Measurements from ENCODE around the gene NKX6-2. TPM values are rescaled to one million over a fixed set of nuclear protein-coding genes. Genes with fewer than 3 reads are reported as not detected.

NKX6-2 gene
- total RNA-seq, result not detected
- under 1 TPM in 1 of 4 donors, not detected in 3; 0.82 TPM for polyA plus RNA-seq

DNA sequence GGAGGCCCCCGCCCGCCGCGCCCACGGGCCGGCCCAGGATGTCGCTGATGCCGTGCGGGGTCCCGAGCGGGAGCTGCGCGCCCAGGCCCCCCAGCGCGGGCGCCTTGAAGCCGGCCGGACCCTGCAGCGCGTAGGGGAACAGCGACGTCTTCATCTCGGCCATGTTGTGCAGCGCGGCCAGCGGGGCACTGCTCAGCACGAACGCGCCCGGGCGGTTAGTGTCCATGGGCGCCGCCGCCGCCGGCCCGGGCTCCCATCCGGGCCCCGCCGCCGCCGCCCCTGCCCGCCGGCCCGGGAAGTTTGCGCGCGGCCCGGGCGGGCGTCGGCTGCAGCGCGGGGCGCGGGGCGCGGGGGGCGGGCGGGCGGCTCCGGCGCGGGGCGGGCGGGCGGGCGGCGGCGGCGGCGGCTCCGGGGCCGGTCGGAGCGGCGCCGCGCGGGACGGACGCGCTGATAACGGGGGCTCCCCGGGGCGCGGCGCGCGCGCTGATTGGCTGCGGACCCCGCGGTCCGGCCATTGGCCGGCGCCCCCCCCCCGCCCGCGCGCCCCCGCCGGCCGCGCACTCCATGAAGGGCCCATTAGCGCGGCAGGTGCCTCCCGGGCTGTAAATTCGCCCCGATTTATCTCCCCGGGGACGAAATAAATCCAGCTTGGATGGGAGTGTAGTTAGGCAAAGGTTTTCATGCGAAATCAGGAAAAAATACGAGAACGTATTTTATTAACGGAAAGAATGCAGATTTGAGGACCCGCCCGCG, at the start of gene NKX6-2:
Gene NKX6-2 (minus strand): TSS at position 425 of the 753 bp plus-strand sequence. CDS start 199 bp downstream, at position 226.
- no peak within 1 kb of the TSS for H3K4me3 Mint-ChIP-seq
- peaks cover 16% of the 10 kb centered on the region for H3K36me3 Mint-ChIP-seq

DNA sequence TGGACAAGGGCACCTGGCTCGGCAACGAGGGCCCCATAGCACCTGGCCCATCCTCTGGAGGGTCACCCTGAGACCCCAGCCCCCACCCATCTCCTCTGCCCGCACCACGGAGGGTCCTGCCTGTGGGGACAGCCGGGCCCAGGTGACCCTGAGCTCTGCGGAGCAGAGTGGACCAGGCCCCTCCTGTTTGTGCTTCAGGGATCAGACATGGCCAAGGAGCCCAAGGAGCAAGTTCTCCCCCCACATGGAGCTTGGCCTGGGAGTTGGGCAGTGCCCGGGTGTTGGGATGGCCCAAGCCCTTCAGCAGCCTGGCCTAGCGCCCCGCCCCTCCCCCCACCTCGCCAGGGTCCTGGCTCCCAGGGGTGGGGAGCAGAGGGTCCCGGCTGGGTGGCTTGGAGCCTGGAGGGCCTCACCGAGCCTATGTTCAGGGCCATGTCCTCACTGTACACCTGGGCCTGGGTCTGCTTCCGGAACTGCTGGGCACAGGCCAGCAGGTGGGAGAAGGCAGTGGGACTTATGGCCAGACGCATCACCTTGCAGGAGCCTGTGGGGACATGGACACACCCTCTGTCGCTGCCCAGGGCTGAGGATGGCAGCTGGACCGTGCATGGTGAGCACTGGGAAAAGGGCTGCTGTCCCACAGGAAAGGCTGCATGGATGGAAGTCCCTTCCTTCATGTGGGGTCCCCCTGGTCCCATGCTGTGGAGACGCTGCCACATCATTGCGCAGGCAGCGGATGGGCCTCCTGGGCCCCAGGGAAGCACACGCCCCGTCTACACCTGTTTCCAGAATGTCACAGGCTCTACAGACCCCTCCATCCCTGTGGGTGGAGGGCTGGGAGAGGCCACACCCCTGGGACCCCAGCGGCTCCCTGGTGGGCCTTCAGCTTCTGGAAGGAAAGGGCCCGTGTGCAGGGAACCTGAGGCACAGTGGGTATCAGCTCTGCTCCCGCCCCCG, 49.2 kb upstream of the NKX6-2 start:
- Mint-ChIP-seq H3K9me3 (peaks cover 0 to 3% (median 0%) of the 10 kb centered on the region in 7 donors), H3K27ac (no peak overlapping the region), H3K4me3 (no peak overlapping the region), H3K4me1 (peaks cover 0 to 4% (median 0%) of the 10 kb centered on the region in 4 donors), H3K36me3 (no peaks in the 10 kb centered on the region), H3K27me3 (no peaks in the 10 kb centered on the region)
- ATAC-seq (ENCODE audit: low read depth in 2 of 2) (no peak), DNase-seq (no peak)
- Histone ChIP-seq H3K36me3 (ENCODE audit: control insufficient read depth, insufficient read depth, low read length) (no peaks in the 10 kb centered on the region), H3K27ac (ENCODE audit: insufficient read depth, low read length, poor library complexity, severe bottlenecking) (no peak overlapping the region), H3K4me3 (ENCODE audit: low read depth, low read length) (no peak overlapping the region), H3K27me3 (ENCODE audit: control insufficient read depth, insufficient read depth, low read length) (no peaks in the 10 kb centered on the region), H3K9me3 (ENCODE audit: control insufficient read depth in 2 of 2, low read length in 2 of 2) (no peaks in the 10 kb centered on the region), H3K4me1 (ENCODE audit: control insufficient read depth, insufficient read depth, low read length, poor library complexity, severe bottlenecking) (no peaks in the 10 kb centered on the region)

More for the DNA sequence above, at the start of gene NKX6-2:
- Mint-ChIP-seq H3K27ac (no peak within 1 kb of the TSS), H3K27me3 (peaks cover 12% of the 10 kb centered on the region), H3K9me3 (peaks cover 0 to 2% (median 0%) of the 10 kb centered on the region in 7 donors), H3K4me1 (peaks cover 0 to 5% (median 0%) of the 10 kb centered on the region in 4 donors)
- no peaks in the 10 kb centered on the region for H3K9me3 ChIP-seq (ENCODE audit: control insufficient read depth in 2 of 2, low read length in 2 of 2)
- H3K4me3 ChIP-seq (ENCODE audit: low read depth, low read length), result no peak within 1 kb of the TSS
- DNase-seq (no peak), ATAC-seq (ENCODE audit: low read depth in 2 of 2) (no peak)
- H3K27me3 ChIP-seq (ENCODE audit: control insufficient read depth, insufficient read depth, low read length), result no peaks in the 10 kb centered on the region
- H3K4me1 ChIP-seq (ENCODE audit: control insufficient read depth, insufficient read depth, low read length, poor library complexity, severe bottlenecking), result peaks cover 11% of the 10 kb centered on the region
- H3K36me3 ChIP-seq (ENCODE audit: control insufficient read depth, insufficient read depth, low read length), result peaks cover 4% of the 10 kb centered on the region
- no peak within 1 kb of the TSS for H3K27ac ChIP-seq (ENCODE audit: insufficient read depth, low read length, poor library complexity, severe bottlenecking)

DNA sequence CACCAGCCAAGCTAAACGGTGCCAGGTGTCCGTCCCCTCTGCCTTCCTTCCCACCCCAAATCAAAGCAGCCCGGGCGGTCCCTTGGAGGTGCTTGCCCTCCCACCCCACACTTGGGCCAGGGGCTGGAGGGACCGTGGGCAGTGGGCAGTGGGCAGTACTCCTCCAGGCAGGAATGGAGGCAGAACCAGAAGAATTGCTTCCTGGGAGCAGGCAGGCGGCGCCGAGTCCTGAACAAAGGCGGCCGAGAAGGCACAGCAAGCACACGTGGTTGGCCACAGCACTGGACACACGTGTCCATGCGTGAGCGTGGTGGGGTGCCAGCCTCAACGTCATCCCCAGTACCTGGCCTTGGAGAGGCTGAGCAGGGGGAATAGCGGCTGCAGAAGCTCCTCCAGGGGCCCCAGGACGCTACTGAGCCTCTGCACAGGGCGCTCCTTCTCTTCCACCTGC, 48.4 kb upstream of the NKX6-2 start:
- peaks cover 0 to 4% (median 0%) of the 10 kb centered on the region in 4 donors for H3K4me1 Mint-ChIP-seq
- no peaks in the 10 kb centered on the region for H3K27me3 ChIP-seq (ENCODE audit: control insufficient read depth, insufficient read depth, low read length)
- H3K27ac Mint-ChIP-seq, result no peak overlapping the region
- H3K9me3 Mint-ChIP-seq, result peaks cover 0 to 4% (median 0%) of the 10 kb centered on the region in 7 donors
- no peaks in the 10 kb centered on the region for H3K36me3 Mint-ChIP-seq
- no peaks in the 10 kb centered on the region for H3K36me3 ChIP-seq (ENCODE audit: control insufficient read depth, insufficient read depth, low read length)
- no peaks in the 10 kb centered on the region for H3K4me1 ChIP-seq (ENCODE audit: control insufficient read depth, insufficient read depth, low read length, poor library complexity, severe bottlenecking)
- DNase-seq (no peak), ATAC-seq (ENCODE audit: low read depth in 2 of 2) (no peak)
- no peak overlapping the region for H3K4me3 ChIP-seq (ENCODE audit: low read depth, low read length)
- H3K9me3 ChIP-seq (ENCODE audit: control insufficient read depth in 2 of 2, low read length in 2 of 2), result no peaks in the 10 kb centered on the region
- no peaks in the 10 kb centered on the region for H3K27me3 Mint-ChIP-seq
- no peak overlapping the region for H3K4me3 Mint-ChIP-seq
- H3K27ac ChIP-seq (ENCODE audit: insufficient read depth, low read length, poor library complexity, severe bottlenecking), result no peak overlapping the region

DNA sequence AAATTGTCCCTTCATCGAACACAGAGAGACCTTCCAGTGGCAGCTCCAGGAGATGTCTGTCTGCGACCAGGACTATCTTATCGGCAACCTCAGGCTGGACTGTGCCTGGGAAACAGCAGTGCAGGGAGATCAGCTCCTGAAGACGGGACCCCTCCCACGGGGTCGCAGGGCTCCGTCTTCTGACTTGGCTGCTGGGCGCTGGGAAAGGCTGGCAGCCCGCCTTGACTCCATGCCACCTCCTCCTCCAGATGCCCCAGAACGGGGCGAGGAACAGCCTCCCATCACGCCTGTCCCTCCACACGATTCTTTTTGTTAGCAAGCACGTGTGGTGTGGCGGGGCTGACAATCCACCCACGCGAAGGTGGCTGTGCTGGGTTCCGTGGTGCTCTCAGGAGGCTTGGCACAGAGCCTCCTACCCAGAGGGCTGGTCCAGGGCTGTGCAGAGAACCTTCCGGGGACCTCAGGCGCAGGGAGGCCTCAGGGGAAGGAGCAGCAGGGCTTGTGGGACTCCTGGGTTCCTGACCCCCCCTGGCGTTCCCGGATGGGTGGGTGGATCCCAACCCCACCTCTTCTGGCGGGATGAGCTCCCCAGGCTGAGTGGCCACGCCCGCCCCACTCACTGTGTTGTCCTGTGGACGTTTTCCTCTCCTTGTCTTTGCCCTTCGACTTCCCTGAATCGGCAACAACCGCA, 47.6 kb upstream of the NKX6-2 start:
- Mint-ChIP-seq H3K36me3 (no peaks in the 10 kb centered on the region), H3K9me3 (peaks cover 0 to 4% (median 0%) of the 10 kb centered on the region in 7 donors), H3K4me1 (peaks cover 0 to 4% (median 0%) of the 10 kb centered on the region in 4 donors), H3K27ac (no peak overlapping the region), H3K4me3 (no peak overlapping the region), H3K27me3 (no peaks in the 10 kb centered on the region)
- no peaks in the 10 kb centered on the region for H3K36me3 ChIP-seq (ENCODE audit: control insufficient read depth, insufficient read depth, low read length)
- H3K4me3 ChIP-seq (ENCODE audit: low read depth, low read length), result no peak overlapping the region
- no peaks in the 10 kb centered on the region for H3K27me3 ChIP-seq (ENCODE audit: control insufficient read depth, insufficient read depth, low read length)
- ATAC-seq (ENCODE audit: low read depth in 2 of 2), result no peak
- no peaks in the 10 kb centered on the region for H3K4me1 ChIP-seq (ENCODE audit: control insufficient read depth, insufficient read depth, low read length, poor library complexity, severe bottlenecking)
- no peak for DNase-seq
- H3K27ac ChIP-seq (ENCODE audit: insufficient read depth, low read length, poor library complexity, severe bottlenecking), result no peak overlapping the region
- H3K9me3 ChIP-seq (ENCODE audit: control insufficient read depth in 2 of 2, low read length in 2 of 2), result no peaks in the 10 kb centered on the region

DNA sequence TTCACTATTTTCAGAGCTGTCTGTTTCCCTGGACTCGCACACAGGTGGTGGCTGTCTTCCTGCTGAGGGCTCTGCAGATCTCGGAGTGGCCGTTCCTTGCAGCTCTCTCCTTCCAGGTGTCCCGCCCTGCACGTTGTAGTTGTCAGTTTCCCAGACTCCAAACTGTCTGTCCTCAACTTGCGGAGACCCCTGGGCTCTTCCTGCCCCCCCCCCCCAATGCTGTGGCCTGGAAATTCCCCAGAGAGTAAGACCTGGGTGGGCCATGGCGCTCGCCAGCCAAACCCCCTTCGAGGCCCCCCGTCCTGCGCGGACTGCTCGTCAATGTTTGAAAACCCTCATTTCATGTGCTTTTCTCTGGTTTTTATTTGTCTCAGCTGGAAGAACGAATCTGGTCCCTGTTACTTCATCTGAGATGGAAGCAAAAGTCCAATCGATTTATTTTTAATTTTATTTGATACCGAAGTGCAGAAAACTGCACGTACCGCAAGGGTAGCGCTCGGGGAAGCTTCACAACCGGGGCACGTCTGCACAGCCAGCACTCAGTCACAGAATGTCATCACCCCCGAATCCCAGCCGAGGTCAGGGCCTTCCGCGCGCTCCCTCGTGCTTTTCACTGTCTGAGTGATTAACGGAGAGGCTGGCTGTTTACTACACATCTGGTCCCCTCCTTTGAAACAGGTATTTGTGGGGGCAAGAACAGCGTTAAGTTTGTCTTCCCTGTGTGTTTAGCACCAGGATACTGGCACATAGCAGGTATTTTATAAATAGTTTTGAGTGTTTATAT, 46.4 kb upstream of the NKX6-2 start:
- Mint-ChIP-seq H3K27ac (no peak overlapping the region), H3K9me3 (peaks cover 0 to 9% (median 0%) of the 10 kb centered on the region in 7 donors), H3K4me1 (peaks cover 0 to 4% (median 0%) of the 10 kb centered on the region in 4 donors), H3K27me3 (no peaks in the 10 kb centered on the region), H3K4me3 (no peak overlapping the region), H3K36me3 (no peaks in the 10 kb centered on the region)
- Histone ChIP-seq H3K27me3 (ENCODE audit: control insufficient read depth, insufficient read depth, low read length) (no peaks in the 10 kb centered on the region), H3K4me1 (ENCODE audit: control insufficient read depth, insufficient read depth, low read length, poor library complexity, severe bottlenecking) (no peaks in the 10 kb centered on the region), H3K27ac (ENCODE audit: insufficient read depth, low read length, poor library complexity, severe bottlenecking) (no peak overlapping the region), H3K9me3 (ENCODE audit: control insufficient read depth in 2 of 2, low read length in 2 of 2) (no peaks in the 10 kb centered on the region), H3K36me3 (ENCODE audit: control insufficient read depth, insufficient read depth, low read length) (no peaks in the 10 kb centered on the region), H3K4me3 (ENCODE audit: low read depth, low read length) (no peak overlapping the region)
- DNase-seq (no peak), ATAC-seq (ENCODE audit: low read depth in 2 of 2) (no peak)

DNA sequence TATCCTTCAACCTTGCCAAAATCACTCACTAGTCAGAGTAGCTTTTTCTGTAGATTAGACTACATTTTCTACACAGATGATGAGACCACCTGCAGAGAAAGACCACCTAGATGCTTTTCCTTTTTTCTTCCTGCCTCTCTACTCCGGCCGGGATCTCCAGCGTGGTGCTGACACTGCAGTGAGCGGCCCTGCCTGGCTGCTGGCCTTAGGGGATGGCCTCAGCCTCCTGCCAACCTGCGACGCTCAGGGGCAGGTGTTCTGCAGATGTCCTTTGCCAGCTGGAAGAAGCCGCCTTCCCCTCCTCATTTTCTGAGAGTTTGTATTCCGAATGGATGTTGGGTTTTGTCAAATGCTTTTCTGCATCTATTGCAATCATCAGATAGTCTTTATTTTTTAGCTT, 43.5 kb upstream of the NKX6-2 start:
- no peak overlapping the region for H3K27ac ChIP-seq (ENCODE audit: insufficient read depth, low read length, poor library complexity, severe bottlenecking)
- no peaks in the 10 kb centered on the region for H3K27me3 ChIP-seq (ENCODE audit: control insufficient read depth, insufficient read depth, low read length)
- ATAC-seq (ENCODE audit: low read depth in 2 of 2) (no peak), DNase-seq (no peak)
- Mint-ChIP-seq H3K4me1 (no peaks in the 10 kb centered on the region), H3K9me3 (peaks cover 0 to 9% (median 0%) of the 10 kb centered on the region in 7 donors), H3K36me3 (no peaks in the 10 kb centered on the region), H3K4me3 (no peak overlapping the region), H3K27ac (no peak overlapping the region), H3K27me3 (no peaks in the 10 kb centered on the region)
- no peak overlapping the region for H3K4me3 ChIP-seq (ENCODE audit: low read depth, low read length)
- no peaks in the 10 kb centered on the region for H3K9me3 ChIP-seq (ENCODE audit: control insufficient read depth in 2 of 2, low read length in 2 of 2)
- H3K36me3 ChIP-seq (ENCODE audit: control insufficient read depth, insufficient read depth, low read length), result no peaks in the 10 kb centered on the region
- H3K4me1 ChIP-seq (ENCODE audit: control insufficient read depth, insufficient read depth, low read length, poor library complexity, severe bottlenecking), result no peaks in the 10 kb centered on the region

DNA sequence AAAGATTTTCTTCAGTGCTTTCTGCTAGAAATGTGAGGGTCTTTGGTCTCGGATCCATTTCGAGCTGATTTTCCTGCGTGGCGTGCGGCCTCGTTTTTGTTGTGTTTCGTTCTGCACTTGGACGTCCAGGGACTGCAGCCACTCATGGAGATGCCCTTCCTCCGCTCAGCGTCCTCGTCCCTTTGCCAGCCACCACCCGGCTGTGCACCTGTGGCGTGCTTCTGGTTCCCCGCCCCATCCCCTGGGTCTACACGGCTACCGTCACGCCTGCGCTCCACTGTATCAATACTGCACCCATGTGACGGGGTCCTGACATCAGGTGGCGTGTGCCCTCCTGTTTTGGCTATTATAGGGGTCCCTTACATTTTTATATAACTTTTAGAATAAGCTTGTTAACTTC, 42.7 kb upstream of the NKX6-2 start:
- H3K27ac ChIP-seq (ENCODE audit: insufficient read depth, low read length, poor library complexity, severe bottlenecking), result no peak overlapping the region
- H3K9me3 Mint-ChIP-seq, result peaks cover 0 to 9% (median 0%) of the 10 kb centered on the region in 7 donors
- H3K36me3 ChIP-seq (ENCODE audit: control insufficient read depth, insufficient read depth, low read length), result no peaks in the 10 kb centered on the region
- ATAC-seq (ENCODE audit: low read depth in 2 of 2) (no peak), DNase-seq (no peak)
- H3K4me3 Mint-ChIP-seq, result no peak overlapping the region
- H3K4me3 ChIP-seq (ENCODE audit: low read depth, low read length), result no peak overlapping the region
- H3K27ac Mint-ChIP-seq, result no peak overlapping the region
- H3K4me1 Mint-ChIP-seq, result no peaks in the 10 kb centered on the region
- H3K9me3 ChIP-seq (ENCODE audit: control insufficient read depth in 2 of 2, low read length in 2 of 2), result no peaks in the 10 kb centered on the region
- H3K4me1 ChIP-seq (ENCODE audit: control insufficient read depth, insufficient read depth, low read length, poor library complexity, severe bottlenecking), result no peaks in the 10 kb centered on the region
- H3K27me3 Mint-ChIP-seq, result no peaks in the 10 kb centered on the region
- no peaks in the 10 kb centered on the region for H3K36me3 Mint-ChIP-seq
- H3K27me3 ChIP-seq (ENCODE audit: control insufficient read depth, insufficient read depth, low read length), result no peaks in the 10 kb centered on the region
